Erythroblast (primary cell): ENCODE results near the gene LRCH2.

Experiments
- GATA1 ChIP-seq: IDR thresholded peaks from 2 replicates; pipeline ENCODE4 v1.6.1; 2011; ENCODE audit warnings: low read depth, mild to moderate bottlenecking, control low read depth, low read length, moderate library complexity
- POLR2A ChIP-seq: IDR thresholded peaks from 2 replicates; pipeline ENCODE4 v1.6.1; 2011; ENCODE audit warnings: mild to moderate bottlenecking, low read length

- TF ChIP-seq POLR2A (no peak), GATA1 (no peak)
Observed at GRCh38 chrX:115264009-115264408, 30.1 kb upstream of the LRCH2 start.
